ENCODE measurements around the gene TBC1D12. TPM values are rescaled to one million over a fixed set of nuclear protein-coding genes. Genes with fewer than 3 reads are reported as not detected.

The TBC1D12 gene
- total RNA-seq, 1 donor from 2014 or later: 6.9 TPM

- peaks cover 7% of the 10 kb centered on the region for H3K4me1 ChIP-seq
- H3K79me2 ChIP-seq (ENCODE audit: low read depth): peaks cover 11% of the 10 kb centered on the region
- H4K20me1 ChIP-seq (ENCODE audit: low read depth): no peaks in the 10 kb centered on the region
- H3K9me3 ChIP-seq (ENCODE audit: low read depth): no peaks in the 10 kb centered on the region
- no peak overlapping the region for H3K9ac ChIP-seq
- no peak overlapping the region for H3K4me3 Mint-ChIP-seq
- no peaks in the 10 kb centered on the region for H3K36me3 Mint-ChIP-seq
- H3K27me3 Mint-ChIP-seq (ENCODE audit: insufficient read depth, low read depth): peaks cover 9% of the 10 kb centered on the region
- H2AFZ ChIP-seq (replicated peaks): no peak overlapping the region
- H3K4me3 ChIP-seq: no peak overlapping the region
- H3K36me3 ChIP-seq: peaks cover 1% of the 10 kb centered on the region
- H3K4me2 ChIP-seq: no peak overlapping the region
- DNase-seq (ENCODE audit: low spot score): no peak
- no peak for TF ChIP-seq EZH2phosphoT487 (IDR thresholded peaks at IDR 0.05)
- TF ChIP-seq EZH2 (IDR thresholded peaks at IDR 0.05): no peak
- no peak for TF ChIP-seq CTCF (IDR thresholded peaks at IDR 0.05)
- H3K27ac Mint-ChIP-seq: no peak overlapping the region
- peaks cover 2% of the 10 kb centered on the region for H3K9me3 Mint-ChIP-seq
- H3K4me1 Mint-ChIP-seq: peaks cover 12% of the 10 kb centered on the region
- peaks cover 37% of the 10 kb centered on the region for H3K27me3 ChIP-seq
- no peak overlapping the region for H3K27ac ChIP-seq
- no peaks in the 10 kb centered on the region for H3F3A ChIP-seq (ENCODE audit: low read depth)
Observed at GRCh38 chr10:94366382-94366781, 36.0 kb upstream of the TBC1D12 start.

GRCh38 chr10:94370501-94370900 is 31.8 kb upstream of the TBC1D12 start:
- Mint-ChIP-seq H3K27ac (no peak overlapping the region), H3K4me1 (no peaks in the 10 kb centered on the region), H3K27me3 (ENCODE audit: insufficient read depth, low read depth) (no peaks in the 10 kb centered on the region), H3K4me3 (no peak overlapping the region), H3K36me3 (no peaks in the 10 kb centered on the region), H3K9me3 (no peaks in the 10 kb centered on the region)
- no peaks in the 10 kb centered on the region for H3K9me3 ChIP-seq (ENCODE audit: low read depth)
- H3K4me1 ChIP-seq: no peaks in the 10 kb centered on the region
- H3F3A ChIP-seq (ENCODE audit: low read depth): no peaks in the 10 kb centered on the region
- H3K27me3 ChIP-seq: peaks cover 23% of the 10 kb centered on the region
- H3K36me3 ChIP-seq: no peaks in the 10 kb centered on the region
- H3K4me3 ChIP-seq: no peak overlapping the region
- H3K27ac ChIP-seq: no peak overlapping the region
- TF ChIP-seq EZH2 (IDR thresholded peaks at IDR 0.05): no peak
- H3K79me2 ChIP-seq (ENCODE audit: low read depth): no peaks in the 10 kb centered on the region
- H2AFZ ChIP-seq (replicated peaks): no peak overlapping the region
- no peak overlapping the region for H3K9ac ChIP-seq
- no peak overlapping the region for H3K4me2 ChIP-seq
- H4K20me1 ChIP-seq (ENCODE audit: low read depth): no peaks in the 10 kb centered on the region
- no peak for DNase-seq (ENCODE audit: low spot score)

GRCh38 chr10:94375374-94375773 is 27.0 kb upstream of the TBC1D12 start:
- Histone ChIP-seq H3K9me3 (ENCODE audit: low read depth) (no peaks in the 10 kb centered on the region), H3K27ac (no peak overlapping the region), H3K9ac (no peak overlapping the region), H3K4me1 (no peaks in the 10 kb centered on the region), H3K4me3 (no peak overlapping the region), H3F3A (ENCODE audit: low read depth) (no peaks in the 10 kb centered on the region), H2AFZ (replicated peaks) (no peak overlapping the region), H3K79me2 (ENCODE audit: low read depth) (no peaks in the 10 kb centered on the region), H3K27me3 (peaks cover 16% of the 10 kb centered on the region), H3K36me3 (no peaks in the 10 kb centered on the region), H4K20me1 (ENCODE audit: low read depth) (no peaks in the 10 kb centered on the region), H3K4me2 (no peak overlapping the region)
- Mint-ChIP-seq H3K4me1 (no peaks in the 10 kb centered on the region), H3K9me3 (no peaks in the 10 kb centered on the region), H3K27me3 (ENCODE audit: insufficient read depth, low read depth) (peaks cover 1% of the 10 kb centered on the region), H3K27ac (no peak overlapping the region), H3K36me3 (no peaks in the 10 kb centered on the region), H3K4me3 (no peak overlapping the region)
- no peak for TF ChIP-seq EZH2 (IDR thresholded peaks at IDR 0.05)
- TF ChIP-seq EZH2phosphoT487 (IDR thresholded peaks at IDR 0.05): no peak
- no peak for TF ChIP-seq CTCF (IDR thresholded peaks at IDR 0.05)
- no peak for DNase-seq (ENCODE audit: low spot score)

GRCh38 chr10:94376865-94377264 is 25.5 kb upstream of the TBC1D12 start:
- Histone ChIP-seq H3K9me3 (ENCODE audit: low read depth) (no peaks in the 10 kb centered on the region), H3K27ac (no peak overlapping the region), H3K9ac (no peak overlapping the region), H3K27me3 (peaks cover 15% of the 10 kb centered on the region), H3F3A (ENCODE audit: low read depth) (no peaks in the 10 kb centered on the region), H2AFZ (replicated peaks) (no peak overlapping the region), H3K4me1 (no peaks in the 10 kb centered on the region), H3K4me2 (no peak overlapping the region), H3K79me2 (ENCODE audit: low read depth) (no peaks in the 10 kb centered on the region), H3K36me3 (no peaks in the 10 kb centered on the region), H3K4me3 (no peak overlapping the region), H4K20me1 (ENCODE audit: low read depth) (no peaks in the 10 kb centered on the region)
- DNase-seq (ENCODE audit: low spot score): no peak
- Mint-ChIP-seq H3K27me3 (ENCODE audit: insufficient read depth, low read depth) (peaks cover 2% of the 10 kb centered on the region), H3K27ac (no peak overlapping the region), H3K36me3 (no peaks in the 10 kb centered on the region), H3K4me1 (no peaks in the 10 kb centered on the region), H3K9me3 (no peaks in the 10 kb centered on the region), H3K4me3 (no peak overlapping the region)
- TF ChIP-seq CTCF (IDR thresholded peaks at IDR 0.05): no peak
- TF ChIP-seq EZH2 (IDR thresholded peaks at IDR 0.05): no peak
- no peak for TF ChIP-seq EZH2phosphoT487 (IDR thresholded peaks at IDR 0.05)

All from neural progenitor cell (in vitro differentiated cells).